Embryonic facial prominence (tissue), 1 donor: ENCODE results near the gene SLC3A2.

Experiments
- DNase-seq: peaks from one replicate; pipeline ENCODE4 v3.0.0-alpha.2; 2016; ENCODE audit errors: extremely low spot score

Gene SLC3A2

GRCh38 chr11:62910141-62910882 is 29.6 kb downstream of the SLC3A2 start:
- no peak for DNase-seq

GRCh38 chr11:62911137-62912130 is 30.7 kb downstream of the SLC3A2 start:
- DNase-seq, result no peak

GRCh38 chr11:62912268-62912667 is 31.6 kb downstream of the SLC3A2 start:
- DNase-seq, result no peak

- no peak for DNase-seq
These were observed 33.7 kb downstream of the SLC3A2 start for GRCh38 chr11:62914416-62914815.

- no peak for DNase-seq
These were observed 37.3 kb downstream of the SLC3A2 start for GRCh38 chr11:62917906-62918502.

GRCh38 chr11:62918531-62918930 is 37.8 kb downstream of the SLC3A2 start:
- DNase-seq, result no peak

- no peak for DNase-seq
These were observed 38.8 kb downstream of the SLC3A2 start for GRCh38 chr11:62919476-62919875.

- no peak for DNase-seq
These were observed 39.4 kb downstream of the SLC3A2 start for GRCh38 chr11:62919898-62920640.

- DNase-seq, result no peak
These were observed 40.5 kb downstream of the SLC3A2 start, which contains the start of gene CHRM1 for GRCh38 chr11:62921201-62921572. Gene CHRM1, minus strand, starts transcription at chr11:62921363. Its CDS starts 10,263 bp downstream, at chr11:62911100.

- no peak for DNase-seq
These were observed 41.0 kb downstream of the SLC3A2 start for GRCh38 chr11:62921573-62922188.

GRCh38 chr11:62922189-62922589 is 41.5 kb downstream of the SLC3A2 start:
- no peak for DNase-seq

GRCh38 chr11:62922653-62923431 is 42.1 kb downstream of the SLC3A2 start:
- DNase-seq, result no peak

GRCh38 chr11:62923601-62924411 is 43.1 kb downstream of the SLC3A2 start:
- no peak for DNase-seq

GRCh38 chr11:62925308-62925707 is 44.6 kb downstream of the SLC3A2 start:
- no peak for DNase-seq

GRCh38 chr11:62925745-62926679 is 45.3 kb downstream of the SLC3A2 start:
- no peak for DNase-seq

- DNase-seq, result no peak
These were observed 46.2 kb downstream of the SLC3A2 start for GRCh38 chr11:62926680-62927455.

GRCh38 chr11:62928011-62928410 is 47.3 kb downstream of the SLC3A2 start:
- DNase-seq, result no peak
